Osteoblast (primary cell): Measurements from ENCODE around the gene C17orf67. TPM values are rescaled to one million over a fixed set of nuclear protein-coding genes. Genes with fewer than 3 reads are reported as not detected.

Source experiments
- DNase-seq: peaks from one replicate; pipeline ENCODE4 v3.0.0; 2011; ENCODE audit warnings: low spot score, mixed read lengths; ENCODE audit not compliant: insufficient read length; ENCODE audit errors: missing footprints
- H2AFZ ChIP-seq: 2 replicates; pipeline ENCODE4 v1.6.0; 2011; ENCODE audit warnings: mild to moderate bottlenecking, low read length
- H3K27ac ChIP-seq: 2 replicates; pipeline ENCODE4 v1.5.1; 2011; ENCODE audit warnings: mild to moderate bottlenecking, low read depth, low read length, moderate library complexity
- H3K27me3 ChIP-seq: 2 replicates; pipeline ENCODE4 v1.6.0; 2012; ENCODE audit warnings: mild to moderate bottlenecking, control low read depth, inconsistent platforms, low read length, moderate library complexity; ENCODE audit not compliant: insufficient read depth
- H3K36me3 ChIP-seq: 2 replicates; pipeline ENCODE4 v1.5.1; 2011; ENCODE audit warnings: mild to moderate bottlenecking, low read length, control low read depth, moderate library complexity; ENCODE audit not compliant: insufficient read depth
- H3K4me1 ChIP-seq: 2 replicates; pipeline ENCODE4 v1.5.1; 2011; ENCODE audit warnings: mild to moderate bottlenecking, low read length, control low read depth, moderate library complexity; ENCODE audit not compliant: insufficient read depth
- H3K4me2 ChIP-seq: 2 replicates; pipeline ENCODE4 v1.6.0; 2011; ENCODE audit warnings: mild to moderate bottlenecking, low read length; ENCODE audit not compliant: insufficient read depth
- H3K4me3 ChIP-seq: fragments of 200-600 bp; sonication (generic); 3 replicates; pipeline ENCODE4 v1.5.1; 2012; ENCODE audit warnings: mild to moderate bottlenecking, low read length, inconsistent platforms; ENCODE audit not compliant: insufficient read depth
- H3K79me2 ChIP-seq: 2 replicates; pipeline ENCODE4 v1.6.0; 2012; ENCODE audit warnings: mild to moderate bottlenecking, low read length, control low read depth, inconsistent platforms; ENCODE audit not compliant: insufficient read depth
- H3K9me3 ChIP-seq: 2 replicates; pipeline ENCODE4 v1.5.1; 2011; ENCODE audit warnings: low read depth, low read length, control low read depth
- H4K20me1 ChIP-seq: 2 replicates; pipeline ENCODE4 v1.6.0; 2012; ENCODE audit warnings: mild to moderate bottlenecking, low read length, control low read depth; ENCODE audit not compliant: insufficient read depth
- CTCF ChIP-seq: IDR thresholded peaks from 2 replicates; pipeline ENCODE4 v1.5.1; 2011; ENCODE audit warnings: mild to moderate bottlenecking, low read depth, low read length, moderate library complexity; ENCODE audit errors: extremely low read depth
- total RNA-seq: library from RNA; depleted of rRNA; stranded (reverse); fragments of >200 nt; gene quantifications from 2 replicates; pipeline ENCODE4 v1.2.3, GENCODE V29; 2012

Gene C17orf67
- total RNA-seq, 1 donor = 0.36 TPM

- Histone ChIP-seq H3K4me2 (peak overlapping the region; percentile 6), H2AFZ (no peak overlapping the region), H3K79me2 (no peaks in the 10 kb centered on the region), H3K4me1 (peaks cover 8% of the 10 kb centered on the region), H3K36me3 (no peaks in the 10 kb centered on the region), H4K20me1 (no peaks in the 10 kb centered on the region), H3K27me3 (no peaks in the 10 kb centered on the region), H3K9me3 (no peaks in the 10 kb centered on the region), H3K27ac (peak overlapping the region; percentile 63), H3K4me3 (no peak overlapping the region)
- peak; percentile 71 for DNase-seq
- TF ChIP-seq CTCF = no peak
Observed at GRCh38 chr17:56867948-56868376, 34.2 kb upstream of the C17orf67 start.

DNA sequence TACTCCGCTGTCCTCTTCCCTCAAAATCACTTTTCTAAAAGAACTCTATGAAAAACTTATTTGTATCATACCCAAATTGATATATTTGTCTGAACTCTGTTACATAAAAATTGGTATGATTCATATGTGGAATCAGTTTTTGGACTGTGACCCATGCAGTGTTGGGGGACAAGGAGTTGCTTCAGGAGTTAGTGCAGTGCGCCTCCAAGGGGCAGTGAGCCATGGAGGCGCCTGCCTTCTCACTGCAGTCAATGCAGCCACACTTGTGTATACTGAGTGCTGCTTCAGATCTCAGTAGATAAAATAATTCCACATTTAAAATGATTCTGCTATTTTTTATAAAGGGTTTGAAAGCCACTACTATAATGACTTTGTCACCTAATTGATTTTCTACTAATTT is 32.8 kb upstream of the C17orf67 start:
- Histone ChIP-seq H3K4me2 (no peak overlapping the region), H3K9me3 (no peaks in the 10 kb centered on the region), H3K27me3 (no peaks in the 10 kb centered on the region), H3K4me1 (peaks cover 8% of the 10 kb centered on the region), H3K36me3 (peaks cover 8% of the 10 kb centered on the region), H3K79me2 (no peaks in the 10 kb centered on the region), H3K4me3 (no peak overlapping the region), H2AFZ (no peak overlapping the region), H3K27ac (no peak overlapping the region), H4K20me1 (no peaks in the 10 kb centered on the region)
- DNase-seq = no peak
- TF ChIP-seq CTCF = no peak

GRCh38 chr17:56866076-56866475 is 32.4 kb upstream of the C17orf67 start:
- TF ChIP-seq CTCF = no peak
- Histone ChIP-seq H3K36me3 (peaks cover 8% of the 10 kb centered on the region), H4K20me1 (no peaks in the 10 kb centered on the region), H2AFZ (no peak overlapping the region), H3K79me2 (no peaks in the 10 kb centered on the region), H3K9me3 (no peaks in the 10 kb centered on the region), H3K27ac (no peak overlapping the region), H3K27me3 (no peaks in the 10 kb centered on the region), H3K4me3 (no peak overlapping the region), H3K4me1 (peaks cover 8% of the 10 kb centered on the region), H3K4me2 (no peak overlapping the region)
- DNase-seq = no peak

- H3K4me2 ChIP-seq = no peak overlapping the region
- no peak overlapping the region for H3K4me3 ChIP-seq
- H2AFZ ChIP-seq = no peak overlapping the region
- no peaks in the 10 kb centered on the region for H3K27me3 ChIP-seq
- no peaks in the 10 kb centered on the region for H3K79me2 ChIP-seq
- H3K36me3 ChIP-seq = peaks cover 12% of the 10 kb centered on the region
- H4K20me1 ChIP-seq = no peaks in the 10 kb centered on the region
- H3K4me1 ChIP-seq = peaks cover 8% of the 10 kb centered on the region
- H3K27ac ChIP-seq = no peak overlapping the region
- TF ChIP-seq CTCF = no peak
- no peak for DNase-seq
- no peaks in the 10 kb centered on the region for H3K9me3 ChIP-seq
Observed at GRCh38 chr17:56863974-56864373, 30.3 kb upstream of the C17orf67 start.
